Common myeloid progenitor, CD34-positive (primary cell): Measurements from ENCODE around the gene RTN4.

Experiments used
- CTCF ChIA-PET: fragments of 350-600 bp; sonication (Branson Sonifier 250); formaldehyde crosslinking; loops from one replicate; lab custom pipeline; 2021; ENCODE audit warnings: antibody characterized with exemption; lab: Charles Lee
- POLR2A ChIA-PET: fragments of 350-600 bp; sonication (Branson Sonifier 250); formaldehyde crosslinking; loops from one replicate; lab custom pipeline; 2021; ENCODE audit warnings: antibody characterized with exemption; lab: Charles Lee
- DNase-seq, 3 donors: peaks; one replicate each; pipeline versions ENCODE4 v3.0.0 to v3.0.0-alpha.2; 2013
- H3K27ac ChIP-seq, 2 experiments: 1 replicate in 1 of 2; 2 replicates in 1 of 2; pipeline ENCODE4 v1.7.0; 2013; ENCODE audit warnings: inconsistent platforms in 2 of 2, low read length in 2 of 2, mild to moderate bottlenecking in 2 of 2, low read depth in 1 of 2, moderate library complexity in 1 of 2; ENCODE audit not compliant: severe bottlenecking in 2 of 2, insufficient read depth in 1 of 2, poor library complexity in 1 of 2
- H3K27me3 ChIP-seq, 5 experiments: replicated peaks in 2 of 5; 1 replicate in 3 of 5; 2 replicates in 2 of 5; pipeline versions ENCODE4 v1.6.1 to v1.7.0; 2013; ENCODE audit warnings: low read length in 4 of 5, mild to moderate bottlenecking in 2 of 5, moderate library complexity in 2 of 5, inconsistent platforms in 1 of 5; ENCODE audit not compliant: insufficient read depth in 5 of 5, control insufficient read depth in 4 of 5
- H3K36me3 ChIP-seq, 4 experiments: 1 replicate in 2 of 4; 2 replicates in 2 of 4; pipeline versions ENCODE4 v1.6.1 to v1.7.0; 2013; ENCODE audit warnings: low read length in 3 of 4, control low read depth in 1 of 4, mild to moderate bottlenecking in 1 of 4; ENCODE audit not compliant: control insufficient read depth in 4 of 4, insufficient read depth in 4 of 4
- H3K4me1 ChIP-seq, 4 experiments: 1 replicate in 3 of 4; 2 replicates in 1 of 4; pipeline versions ENCODE4 v1.6.1 to v1.7.1; 2013; ENCODE audit warnings: low read length in 3 of 4, mild to moderate bottlenecking in 3 of 4, control low read depth in 1 of 4, inconsistent platforms in 1 of 4, moderate library complexity in 1 of 4; ENCODE audit not compliant: control insufficient read depth in 4 of 4, insufficient read depth in 4 of 4; ENCODE audit errors: control extremely low read depth in 1 of 4
- H3K4me3 ChIP-seq, 7 experiments: 1 replicate in 4 of 7; 2 replicates in 3 of 7; pipeline versions ENCODE4 v1.5.1 to v1.7.0; 2013; ENCODE audit warnings: mild to moderate bottlenecking in 7 of 7, low read length in 6 of 7, moderate library complexity in 6 of 7, inconsistent platforms in 2 of 7, low read depth in 2 of 7, control low read depth in 1 of 7; ENCODE audit not compliant: insufficient read depth in 4 of 7, control insufficient read depth in 1 of 7; ENCODE audit errors: extremely low read depth in 1 of 7
- H3K9me3 ChIP-seq, 5 experiments: 1 replicate in 4 of 5; 2 replicates in 1 of 5; pipeline versions ENCODE4 v1.6.1 to v1.7.1; 2013; ENCODE audit warnings: low read length in 4 of 5, mild to moderate bottlenecking in 2 of 5, inconsistent platforms in 1 of 5, low read depth in 1 of 5, moderate library complexity in 1 of 5; ENCODE audit not compliant: control insufficient read depth in 4 of 5, insufficient read depth in 2 of 5; ENCODE audit errors: control extremely low read depth in 1 of 5
- WGBS: methylation state at CpG from one replicate; pipeline ENCODE4 v1.1.5; 2013; ENCODE audit not compliant: insufficient coverage; 5-methylcytosine and 5-hydroxymethylcytosine counted together

RTN4 gene

DNA sequence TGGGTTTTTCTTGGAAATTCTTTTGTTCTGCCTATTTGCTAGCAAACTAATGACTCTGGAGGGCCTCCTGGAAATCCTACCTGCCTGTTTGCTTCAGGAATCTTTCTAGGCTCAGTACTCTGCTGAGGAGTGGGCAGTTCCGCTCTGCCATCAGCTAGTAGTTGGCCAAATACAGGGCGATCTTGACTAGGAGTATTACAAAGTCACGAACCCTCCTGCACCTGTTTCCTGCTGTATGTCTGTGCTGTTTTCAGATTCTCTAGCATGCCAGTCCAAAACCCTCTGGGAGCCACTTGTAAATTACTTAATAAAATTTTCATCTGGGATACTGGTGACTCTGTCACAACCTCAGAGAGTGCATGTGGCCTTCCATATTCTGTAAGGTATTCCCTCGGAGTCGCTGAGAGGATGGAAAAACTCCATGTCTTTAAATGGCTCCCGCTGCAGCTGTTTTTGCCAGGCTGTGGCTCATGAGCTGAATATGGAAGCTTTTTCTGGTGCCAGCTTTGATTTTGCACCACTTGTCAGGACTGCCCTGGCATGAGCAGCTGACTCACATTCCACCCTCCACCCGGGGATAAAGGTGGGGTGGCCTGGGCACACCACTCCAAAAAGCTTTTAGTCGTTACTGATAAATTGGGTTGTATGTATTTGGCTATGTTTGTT lies 123.0 kb downstream of the RTN4 start:
- CTCF ChIA-PET: interaction anchor here (0.7 to 1.4 kb wide), 6 partner anchors 15 to 247 kb away, joined by 3 to 5 read pairs (median 3); no protein-coding TSS in a partner anchor
- POLR2A ChIA-PET: no interaction called here
- peaks cover 0 to 1% (median 0%) of the 10 kb centered on the region in 5 experiments for H3K9me3 ChIP-seq
- peaks cover 0 to 2% (median 0%) of the 10 kb centered on the region in 4 experiments for H3K4me1 ChIP-seq
- no peaks in the 10 kb centered on the region for H3K27me3 ChIP-seq
- no peak overlapping the region for H3K4me3 ChIP-seq
- no peaks in the 10 kb centered on the region for H3K36me3 ChIP-seq
- 78% methylated on average over 6 of the region's 8 CpGs for WGBS
- H3K27ac ChIP-seq: no peak overlapping the region
- DNase-seq: no peak

DNA sequence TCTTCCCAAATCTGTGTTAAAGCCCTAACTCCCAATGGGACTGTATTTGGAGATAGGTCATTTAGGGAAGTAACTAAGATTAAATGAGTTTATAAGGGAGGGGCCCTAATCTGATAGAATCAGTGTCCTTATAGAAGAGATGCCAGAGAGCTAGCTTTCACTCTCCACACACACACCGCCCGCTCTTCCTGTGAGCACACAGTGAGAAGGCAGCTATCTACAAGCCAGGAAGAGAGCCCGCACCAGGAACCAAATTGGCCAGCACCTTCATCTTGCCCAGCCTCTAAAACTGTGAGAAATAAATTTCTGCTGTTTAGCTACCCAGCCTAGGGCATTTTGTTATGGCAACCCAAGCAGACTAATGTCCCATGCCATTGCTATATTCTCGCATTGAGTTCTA lies 125.2 kb downstream of the RTN4 start:
- no peaks in the 10 kb centered on the region for H3K36me3 ChIP-seq
- H3K27me3 ChIP-seq: no peaks in the 10 kb centered on the region
- DNase-seq: no peak
- H3K4me1 ChIP-seq: no peaks in the 10 kb centered on the region
- H3K27ac ChIP-seq: no peak overlapping the region
- ChIA-PET CTCF (interaction anchor here (1.0 kb wide), 1 partner anchor 24 kb away, joined by 3 read pairs; no protein-coding TSS in a partner anchor), POLR2A (no interaction called here)
- WGBS: 100% methylated on average over 4 of the region's 4 CpGs
- peaks cover 0 to 7% (median 0%) of the 10 kb centered on the region in 5 experiments for H3K9me3 ChIP-seq
- no peak overlapping the region for H3K4me3 ChIP-seq

DNA sequence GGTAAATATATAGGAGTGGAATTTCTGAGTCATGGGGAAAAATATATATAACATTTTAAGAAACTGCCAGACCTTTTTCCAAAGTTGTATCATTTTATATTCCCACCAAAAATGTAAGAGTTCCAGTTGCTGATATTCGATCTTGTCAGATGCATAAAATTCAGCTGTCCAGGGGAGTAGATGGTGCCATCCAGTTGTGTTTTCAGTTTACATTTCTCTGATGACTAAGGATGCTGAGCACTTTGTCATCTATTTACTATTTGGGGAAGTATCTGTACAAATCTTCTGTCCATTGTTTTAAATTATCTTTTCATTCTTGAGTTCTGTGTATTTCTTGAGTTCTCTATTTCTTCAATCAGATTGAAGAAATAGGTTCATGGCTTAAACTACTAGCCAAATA lies 126.1 kb downstream of the RTN4 start:
- no peak for DNase-seq
- CTCF ChIA-PET: interaction anchor here (1.1 kb wide), 1 partner anchor 219 kb away, joined by 3 read pairs; no protein-coding TSS in a partner anchor
- H3K4me3 ChIP-seq: no peak overlapping the region
- no CpG with 5 or more reads among the region's 1 CpG for WGBS
- peaks cover 0 to 2% (median 0%) of the 10 kb centered on the region in 4 experiments for H3K36me3 ChIP-seq
- peaks cover 0 to 7% (median 0%) of the 10 kb centered on the region in 5 experiments for H3K9me3 ChIP-seq
- peaks cover 0 to 4% (median 0%) of the 10 kb centered on the region in 4 experiments for H3K4me1 ChIP-seq
- POLR2A ChIA-PET: no interaction called here
- no peaks in the 10 kb centered on the region for H3K27me3 ChIP-seq
- no peak overlapping the region for H3K27ac ChIP-seq
